Transverse colon (tissue), 3 donors: ENCODE measurements around the gene DCUN1D4.

ENCODE experiments used
- POLR2A ChIP-seq: fragments of 450-650 bp; IDR thresholded peaks from one replicate; pipeline ENCODE4 v1.6.1; 2016; ENCODE audit warnings: antibody characterized with exemption, mild to moderate bottlenecking, moderate library complexity
- TF ChIP-seq, protein P1 (sequence below), 5 experiments: fragments of 200-600 bp in 3 of 5; fragments of 450-650 bp in 2 of 5; sonication (generic) in 3 of 5; IDR thresholded peaks; 1 replicate in 2 of 5; 2 replicates in 3 of 5; pipeline ENCODE4 v1.5.1; 2016 to 2017; ENCODE audit warnings: antibody characterized with exemption in 5 of 5, inconsistent platforms in 3 of 5, mild to moderate bottlenecking in 2 of 5, moderate library complexity in 1 of 5

DNA sequence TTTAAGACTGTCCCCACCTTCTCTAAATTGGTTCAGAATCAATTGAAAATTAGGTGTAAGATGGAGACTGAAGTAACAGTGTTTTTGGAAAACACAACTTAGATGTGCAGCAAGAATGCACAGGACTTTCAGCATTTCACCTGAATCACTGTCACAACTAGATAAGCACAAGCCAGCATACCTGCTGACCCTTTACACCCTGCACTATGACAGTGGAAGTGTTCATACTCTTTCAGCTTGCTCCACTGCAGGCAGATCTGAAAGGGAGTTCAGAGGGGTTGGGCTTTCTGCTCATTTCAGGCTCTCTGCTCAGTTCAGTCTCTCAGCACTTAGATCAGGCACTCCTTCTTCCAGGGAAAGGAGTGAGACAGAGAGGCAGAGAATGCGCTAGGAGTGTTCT, 22.8 kb downstream of the DCUN1D4 start:
- TF ChIP-seq, protein P1, sequence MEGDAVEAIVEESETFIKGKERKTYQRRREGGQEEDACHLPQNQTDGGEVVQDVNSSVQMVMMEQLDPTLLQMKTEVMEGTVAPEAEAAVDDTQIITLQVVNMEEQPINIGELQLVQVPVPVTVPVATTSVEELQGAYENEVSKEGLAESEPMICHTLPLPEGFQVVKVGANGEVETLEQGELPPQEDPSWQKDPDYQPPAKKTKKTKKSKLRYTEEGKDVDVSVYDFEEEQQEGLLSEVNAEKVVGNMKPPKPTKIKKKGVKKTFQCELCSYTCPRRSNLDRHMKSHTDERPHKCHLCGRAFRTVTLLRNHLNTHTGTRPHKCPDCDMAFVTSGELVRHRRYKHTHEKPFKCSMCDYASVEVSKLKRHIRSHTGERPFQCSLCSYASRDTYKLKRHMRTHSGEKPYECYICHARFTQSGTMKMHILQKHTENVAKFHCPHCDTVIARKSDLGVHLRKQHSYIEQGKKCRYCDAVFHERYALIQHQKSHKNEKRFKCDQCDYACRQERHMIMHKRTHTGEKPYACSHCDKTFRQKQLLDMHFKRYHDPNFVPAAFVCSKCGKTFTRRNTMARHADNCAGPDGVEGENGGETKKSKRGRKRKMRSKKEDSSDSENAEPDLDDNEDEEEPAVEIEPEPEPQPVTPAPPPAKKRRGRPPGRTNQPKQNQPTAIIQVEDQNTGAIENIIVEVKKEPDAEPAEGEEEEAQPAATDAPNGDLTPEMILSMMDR (IDR thresholded peaks at IDR 0.05), result no peak
- TF ChIP-seq POLR2A, result no peak
